Mesothelial cell of epicardium (in vitro differentiated cells): ENCODE results near the gene NAA40. TPM values are rescaled to one million over a fixed set of nuclear protein-coding genes. Genes with fewer than 3 reads are reported as not detected.

ENCODE experiments used
- DNase-seq, 2 experiments: peaks; one replicate each; pipeline ENCODE4 v3.0.0; 2021; ENCODE audit warnings: low spot score in 2 of 2; ENCODE audit not compliant: unreplicated experiment in 2 of 2
- H3K27ac Mint-ChIP-seq: 2 replicates; pipeline ENCODE4 v1.8.0; 2021; ENCODE audit warnings: mixed read lengths
- H3K27me3 Mint-ChIP-seq: 2 replicates; pipeline ENCODE4 v1.8.0; 2021; ENCODE audit warnings: low read depth, mixed read lengths
- H3K36me3 Mint-ChIP-seq: 2 replicates; pipeline ENCODE4 v1.8.0; 2021; ENCODE audit warnings: mixed read lengths
- H3K4me1 Mint-ChIP-seq: 2 replicates; pipeline ENCODE4 v1.8.0; 2021; ENCODE audit warnings: mixed read lengths
- H3K4me3 Mint-ChIP-seq: 2 replicates; pipeline ENCODE4 v1.8.0; 2021; ENCODE audit warnings: mild to moderate bottlenecking, moderate library complexity, mixed read lengths
- H3K9me3 Mint-ChIP-seq: 2 replicates; pipeline ENCODE4 v1.8.0; 2021; ENCODE audit warnings: mixed read lengths
- total RNA-seq: library from RNA; stranded (reverse); gene quantifications from 3 replicates; pipeline ENCODE4 v1.2.1, GENCODE V29; 2021
- TF ChIP-seq, protein P1 (sequence below): fragments of 200-600 bp; sonication (generic); IDR thresholded peaks from one replicate; pipeline ENCODE4 v1.5.0; 2021; ENCODE audit warnings: antibody characterized with exemption; ENCODE audit not compliant: unreplicated experiment

The NAA40 gene
- total RNA-seq, 1 donor from 2014 or later, result 50.7 TPM

DNA sequence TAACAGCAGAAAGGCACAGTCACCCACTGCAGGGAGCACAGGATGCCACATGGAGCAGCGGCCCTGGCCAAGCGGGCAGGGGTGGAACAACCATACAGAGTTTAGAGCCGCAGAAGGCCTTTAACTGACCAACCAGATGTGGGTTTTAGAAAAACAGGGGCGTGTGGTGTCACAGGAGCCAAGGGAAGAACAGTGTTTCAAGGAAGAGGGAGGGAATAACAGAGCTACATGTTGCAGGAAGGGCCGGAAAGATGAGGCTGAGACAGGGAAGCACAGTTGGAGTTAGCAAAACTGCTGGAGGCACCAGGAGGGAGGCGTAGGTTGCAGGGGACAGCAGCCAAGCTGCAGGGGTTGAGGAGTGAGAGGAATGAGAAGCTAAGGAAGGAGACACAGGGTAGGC, 7.8 kb upstream of the NAA40 start:
- Mint-ChIP-seq H3K9me3 (no peaks in the 10 kb centered on the region), H3K4me1 (peaks cover 5% of the 10 kb centered on the region), H3K27me3 (no peaks in the 10 kb centered on the region), H3K27ac (no peak overlapping the region), H3K4me3 (no peak overlapping the region), H3K36me3 (no peaks in the 10 kb centered on the region)
- TF ChIP-seq, protein P1, sequence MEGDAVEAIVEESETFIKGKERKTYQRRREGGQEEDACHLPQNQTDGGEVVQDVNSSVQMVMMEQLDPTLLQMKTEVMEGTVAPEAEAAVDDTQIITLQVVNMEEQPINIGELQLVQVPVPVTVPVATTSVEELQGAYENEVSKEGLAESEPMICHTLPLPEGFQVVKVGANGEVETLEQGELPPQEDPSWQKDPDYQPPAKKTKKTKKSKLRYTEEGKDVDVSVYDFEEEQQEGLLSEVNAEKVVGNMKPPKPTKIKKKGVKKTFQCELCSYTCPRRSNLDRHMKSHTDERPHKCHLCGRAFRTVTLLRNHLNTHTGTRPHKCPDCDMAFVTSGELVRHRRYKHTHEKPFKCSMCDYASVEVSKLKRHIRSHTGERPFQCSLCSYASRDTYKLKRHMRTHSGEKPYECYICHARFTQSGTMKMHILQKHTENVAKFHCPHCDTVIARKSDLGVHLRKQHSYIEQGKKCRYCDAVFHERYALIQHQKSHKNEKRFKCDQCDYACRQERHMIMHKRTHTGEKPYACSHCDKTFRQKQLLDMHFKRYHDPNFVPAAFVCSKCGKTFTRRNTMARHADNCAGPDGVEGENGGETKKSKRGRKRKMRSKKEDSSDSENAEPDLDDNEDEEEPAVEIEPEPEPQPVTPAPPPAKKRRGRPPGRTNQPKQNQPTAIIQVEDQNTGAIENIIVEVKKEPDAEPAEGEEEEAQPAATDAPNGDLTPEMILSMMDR, result no peak
- no peak for DNase-seq

DNA sequence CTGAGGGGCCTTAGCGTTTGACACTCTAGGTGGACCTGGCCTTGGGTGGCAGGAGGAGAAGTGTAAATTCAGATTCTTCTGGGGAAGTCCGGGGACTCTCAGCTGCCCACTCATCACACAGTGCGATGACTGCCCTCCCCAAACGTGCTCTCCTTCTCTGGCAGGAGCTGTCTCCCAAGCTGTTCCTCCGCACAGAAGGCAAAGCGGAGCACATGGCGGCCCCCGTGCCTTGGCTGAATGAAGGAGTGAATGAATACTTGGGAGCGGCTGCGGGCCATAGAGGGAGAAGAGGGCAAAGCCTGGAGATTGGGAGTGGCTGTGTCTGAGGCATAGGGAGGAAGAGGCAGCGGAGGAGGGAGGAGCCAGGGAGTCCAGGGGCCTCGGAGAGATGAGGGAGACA, 6.9 kb upstream of the NAA40 start:
- H3K36me3 Mint-ChIP-seq, result no peaks in the 10 kb centered on the region
- no peak overlapping the region for H3K27ac Mint-ChIP-seq
- H3K4me1 Mint-ChIP-seq, result peaks cover 5% of the 10 kb centered on the region
- DNase-seq, result no peak
- no peaks in the 10 kb centered on the region for H3K9me3 Mint-ChIP-seq
- TF ChIP-seq, protein P1, result no peak
- no peak overlapping the region for H3K4me3 Mint-ChIP-seq
- no peaks in the 10 kb centered on the region for H3K27me3 Mint-ChIP-seq

DNA sequence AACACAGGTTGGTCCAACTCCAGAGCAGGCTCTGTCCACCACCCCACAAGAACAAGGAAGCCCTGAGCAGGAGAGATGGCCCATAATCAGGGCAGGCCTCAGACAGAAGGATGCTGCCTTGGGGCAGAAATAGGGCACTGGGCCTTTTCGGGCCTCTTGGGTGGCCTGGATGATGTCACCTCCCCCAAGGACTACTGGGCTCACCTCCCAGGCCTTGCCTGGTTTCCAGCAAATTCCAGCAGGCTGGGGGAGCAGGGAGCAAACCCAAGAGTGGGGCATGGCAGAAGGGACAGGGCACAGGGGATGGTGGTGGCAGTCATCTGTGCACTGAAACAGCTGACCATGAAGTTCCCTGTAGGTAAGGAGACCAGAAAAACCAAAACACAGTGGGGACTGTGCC, 5.3 kb upstream of the NAA40 start:
- Mint-ChIP-seq H3K27me3 (no peaks in the 10 kb centered on the region), H3K4me1 (peaks cover 10% of the 10 kb centered on the region), H3K4me3 (no peak overlapping the region), H3K9me3 (no peaks in the 10 kb centered on the region), H3K36me3 (no peaks in the 10 kb centered on the region), H3K27ac (no peak overlapping the region)
- TF ChIP-seq, protein P1, result no peak
- DNase-seq, result no peak

DNA sequence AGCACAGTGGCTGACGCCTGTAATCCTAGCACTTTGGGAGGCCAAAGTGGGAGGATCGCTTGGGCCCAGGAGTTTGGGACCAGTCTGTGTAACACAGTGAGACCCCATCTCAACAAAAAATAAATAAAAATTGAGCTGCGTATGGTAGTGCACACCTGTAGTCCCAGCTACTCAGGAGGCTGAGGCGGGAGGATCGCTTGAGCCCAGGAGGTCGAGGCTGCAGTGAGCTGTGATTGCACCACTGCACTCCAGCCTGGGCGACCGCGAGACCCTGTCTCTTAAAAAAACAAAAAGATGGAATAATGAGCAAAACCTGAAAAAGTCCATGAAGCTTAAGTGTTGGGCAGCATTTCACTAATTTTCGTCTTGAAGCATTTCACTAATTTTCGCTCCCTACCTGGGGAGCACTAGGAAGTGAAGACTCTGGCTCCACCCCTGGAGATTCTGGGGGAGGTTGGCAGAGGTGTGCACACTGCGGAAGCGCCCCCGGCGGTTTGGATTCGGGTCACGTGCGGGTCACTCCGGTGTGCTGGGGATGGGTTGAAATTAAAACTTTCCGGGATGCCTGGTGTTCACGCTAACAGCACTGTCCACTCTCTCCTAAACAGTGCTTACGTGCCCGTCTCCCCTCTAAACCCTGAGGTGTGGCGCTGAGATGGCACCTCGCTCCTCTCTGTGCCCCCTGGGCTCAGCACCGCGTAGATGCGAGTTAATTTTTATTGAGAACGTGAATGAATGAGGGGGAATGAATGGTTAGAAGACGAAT, 906 bp upstream of the NAA40 start:
- H3K9me3 Mint-ChIP-seq, result no peaks in the 10 kb centered on the region
- no peak for DNase-seq

DNA sequence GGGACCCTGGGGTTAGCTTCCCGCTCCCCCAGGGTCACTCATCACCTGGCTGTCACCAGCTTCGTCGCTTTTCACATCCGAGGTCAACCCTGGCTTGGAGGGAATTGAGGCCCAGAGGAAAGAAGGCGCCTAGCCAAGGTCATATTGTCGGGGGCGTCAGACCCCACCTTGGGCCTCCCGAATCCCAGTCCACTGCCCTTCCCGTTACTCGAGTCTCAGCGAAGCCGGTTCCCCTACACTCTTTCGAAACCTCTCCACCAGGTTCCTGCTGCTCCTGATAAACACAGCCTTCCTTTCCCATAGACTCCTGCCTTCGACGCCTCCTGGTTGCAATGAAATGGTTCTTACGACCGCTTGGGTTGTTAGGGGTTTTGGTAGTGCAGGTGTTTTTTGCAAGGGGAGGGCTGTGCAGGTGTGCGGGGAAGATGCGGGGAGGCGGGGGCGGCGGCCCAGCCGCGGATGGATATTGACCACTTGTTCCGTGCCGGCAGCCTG, 642 bp downstream of the NAA40 start:
- Mint-ChIP-seq H3K27ac (peak overlapping the region; percentile 83), H3K4me1 (peaks cover 28% of the 10 kb centered on the region), H3K36me3 (no peaks in the 10 kb centered on the region), H3K27me3 (no peaks in the 10 kb centered on the region), H3K9me3 (no peaks in the 10 kb centered on the region), H3K4me3 (peak overlapping the region; percentile 84)
- no peak for DNase-seq
- TF ChIP-seq, protein P1, result no peak

More for the DNA sequence above, 906 bp upstream of the NAA40 start:
- Mint-ChIP-seq H3K36me3 (no peaks in the 10 kb centered on the region), H3K4me1 (peaks cover 22% of the 10 kb centered on the region), H3K4me3 (peak overlapping the region; percentile 84), H3K27me3 (no peaks in the 10 kb centered on the region), H3K27ac (peak overlapping the region; percentile 96)
- TF ChIP-seq, protein P1, result no peak
